GM18505 (cell line): ENCODE data around the gene NUBPL.

Experiments used
- ATAC-seq: cut with Tn5 transposase; IDR thresholded peaks from one replicate; pipeline ENCODE4 v1.9.1; 2021; ENCODE audit not compliant: unreplicated experiment
- POLR2A ChIP-seq: IDR thresholded peaks from 4 replicates; pipeline ENCODE4 v1.6.1; 2011; ENCODE audit warnings: borderline replicate concordance; ENCODE audit not compliant: insufficient read depth, insufficient read length; ENCODE audit errors: extremely low read depth

Gene NUBPL

GRCh38 chr14:31564194-31564593 lies 3.0 kb downstream of the NUBPL start:
- no peak for ATAC-seq
- no peak for TF ChIP-seq POLR2A

- ATAC-seq, result no peak
- no peak for TF ChIP-seq POLR2A
Measured at GRCh38 chr14:31566456-31566855, 5.3 kb downstream of the NUBPL start.

- TF ChIP-seq POLR2A, result no peak
- ATAC-seq, result no peak
Measured at GRCh38 chr14:31567655-31568054, 6.5 kb downstream of the NUBPL start.

GRCh38 chr14:31568161-31568560 lies 7.0 kb downstream of the NUBPL start:
- no peak for TF ChIP-seq POLR2A
- ATAC-seq, result no peak

GRCh38 chr14:31568671-31569070 lies 7.5 kb downstream of the NUBPL start:
- no peak for TF ChIP-seq POLR2A
- ATAC-seq, result no peak

GRCh38 chr14:31572955-31573354 lies 11.8 kb downstream of the NUBPL start:
- TF ChIP-seq POLR2A, result no peak
- no peak for ATAC-seq

GRCh38 chr14:31576949-31577348 lies 15.7 kb downstream of the NUBPL start:
- no peak for ATAC-seq
- no peak for TF ChIP-seq POLR2A

- ATAC-seq, result no peak
- TF ChIP-seq POLR2A, result no peak
Measured at GRCh38 chr14:31578266-31578665, 17.1 kb downstream of the NUBPL start.

- no peak for ATAC-seq
- no peak for TF ChIP-seq POLR2A
Measured at GRCh38 chr14:31578792-31579501, 17.7 kb downstream of the NUBPL start.

GRCh38 chr14:31580234-31580633 lies 19.0 kb downstream of the NUBPL start:
- ATAC-seq, result no peak
- TF ChIP-seq POLR2A, result no peak

- ATAC-seq, result no peak
- TF ChIP-seq POLR2A, result no peak
Measured at GRCh38 chr14:31582286-31582691, 21.1 kb downstream of the NUBPL start.

- no peak for TF ChIP-seq POLR2A
- ATAC-seq, result no peak
Measured at GRCh38 chr14:31582836-31583452, 21.7 kb downstream of the NUBPL start.

GRCh38 chr14:31590206-31590605 lies 29.0 kb downstream of the NUBPL start:
- ATAC-seq, result no peak

GRCh38 chr14:31592122-31592521 lies 30.9 kb downstream of the NUBPL start:
- TF ChIP-seq POLR2A, result no peak
- no peak for ATAC-seq

More at GRCh38 chr14:31590206-31590605, 29.0 kb downstream of the NUBPL start:
- no peak for TF ChIP-seq POLR2A
